ENCODE results near the gene INSR.

Gene INSR

DNA sequence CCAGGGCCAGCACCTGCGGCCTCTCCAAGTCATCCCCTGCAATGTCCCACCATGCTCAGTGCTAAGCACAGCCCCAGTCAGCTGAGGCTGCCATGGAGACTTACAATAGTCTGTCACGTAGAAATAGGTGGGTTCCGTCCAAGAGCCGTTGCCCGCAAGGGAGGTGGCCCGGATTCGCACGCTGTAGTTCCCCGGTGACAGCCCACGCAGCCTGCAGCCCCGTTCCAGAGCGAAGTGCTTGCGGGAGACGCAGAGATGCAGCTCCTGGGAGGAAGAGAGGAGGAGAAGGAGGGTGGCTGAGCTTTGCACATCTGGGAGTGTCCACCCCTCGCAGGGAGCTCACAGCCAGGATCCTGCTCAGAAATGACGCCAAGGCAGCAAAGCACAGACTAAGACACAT lies 162.2 kb downstream of the INSR start:
- no peak for DNase-seq

DNA sequence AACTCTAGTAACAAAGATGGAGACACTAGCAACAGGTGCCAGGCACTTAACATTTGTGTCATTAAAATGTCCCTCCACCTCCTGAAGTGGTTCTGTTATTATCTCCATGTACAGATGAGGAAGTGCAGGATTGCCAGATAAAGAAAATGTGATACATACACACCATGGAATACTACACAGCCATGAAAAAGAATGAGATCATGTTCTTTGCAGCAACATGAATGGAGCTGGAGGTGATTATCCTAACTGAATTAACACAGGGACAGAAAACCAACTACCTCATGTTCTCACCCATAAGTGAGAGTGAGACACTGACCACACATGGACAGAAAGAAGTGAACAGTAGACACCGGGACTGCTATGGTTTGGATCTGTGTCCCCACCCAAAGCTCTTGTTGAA lies 164.2 kb downstream of the INSR start:
- no peak for DNase-seq

DNA sequence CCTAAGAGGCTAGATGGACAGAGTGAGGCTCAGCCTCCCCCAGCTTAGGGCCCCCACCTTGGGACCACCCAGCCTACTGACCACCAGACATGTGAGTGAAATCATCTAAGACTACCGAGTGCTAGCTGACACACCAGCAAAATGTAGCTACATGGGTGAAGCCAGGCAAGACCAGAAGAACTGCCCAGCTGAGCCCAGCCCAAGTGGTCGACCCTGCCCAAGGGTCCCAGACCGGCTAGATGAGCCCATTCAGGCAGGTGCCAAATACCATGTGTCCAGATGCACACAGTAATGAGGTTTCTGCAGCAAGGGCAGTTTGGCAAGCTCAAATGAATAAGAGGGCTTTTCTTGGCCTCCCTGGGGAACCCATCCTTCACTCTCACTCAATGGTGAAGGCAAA lies 168.1 kb downstream of the INSR start:
- no peak for DNase-seq

DNA sequence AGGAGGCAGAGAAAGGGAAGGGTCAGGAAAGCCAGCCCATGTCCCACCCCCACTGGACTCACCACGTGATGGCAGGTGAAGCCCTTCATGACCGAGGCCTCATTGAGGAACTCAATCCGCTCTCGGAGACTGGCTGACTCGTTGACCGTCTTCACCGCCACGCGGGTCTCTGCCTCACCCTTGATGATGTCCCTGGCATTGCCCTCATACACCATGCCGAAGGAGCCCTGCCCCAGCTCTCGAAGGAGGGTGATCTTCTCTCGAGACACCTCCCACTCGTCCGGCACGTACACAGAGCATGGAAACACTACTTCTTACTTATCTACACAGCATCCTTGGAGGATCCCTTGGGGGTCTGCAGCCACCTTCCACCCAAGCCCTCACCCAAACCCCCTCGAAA lies 169.0 kb downstream of the INSR start:
- no peak for DNase-seq

DNA sequence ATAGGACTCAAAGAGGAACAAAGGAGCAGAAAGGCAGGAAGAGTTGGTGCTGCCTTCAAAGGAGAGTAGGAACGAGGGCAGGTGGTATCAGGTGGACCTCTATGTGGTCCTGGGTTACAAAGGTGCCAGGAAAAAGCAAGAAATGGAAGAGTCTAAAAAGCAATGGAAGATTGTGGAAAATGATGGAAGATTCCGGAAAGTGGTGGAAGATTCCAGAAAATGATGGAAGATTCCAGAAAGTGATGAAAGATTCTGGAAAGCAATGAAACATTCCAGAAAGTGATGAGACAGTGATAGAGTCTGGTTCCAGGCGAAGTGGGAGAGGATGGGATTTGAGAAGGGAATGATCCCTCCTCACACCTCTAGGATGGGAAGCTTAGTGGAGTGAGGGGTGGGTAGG lies 169.4 kb downstream of the INSR start:
- no peak for DNase-seq

DNA sequence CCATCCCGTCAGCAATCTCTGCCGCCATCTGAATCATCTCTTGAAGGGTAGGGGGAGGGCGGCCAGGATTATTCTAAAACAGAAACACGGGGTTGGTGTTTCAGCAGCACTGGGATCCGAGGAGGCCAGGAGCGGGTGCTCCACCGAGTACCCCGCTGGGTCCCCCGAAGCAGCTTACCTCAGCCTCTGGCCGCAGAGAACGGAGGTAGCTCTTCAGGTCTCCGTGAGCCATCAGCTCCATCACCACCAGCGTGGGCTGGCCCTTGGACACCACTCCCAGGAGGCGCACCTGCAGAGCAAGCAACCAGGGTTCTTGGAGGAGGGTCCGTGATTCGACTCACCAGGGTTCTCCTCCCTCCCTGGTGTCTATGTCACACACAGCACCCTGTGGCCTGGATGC lies 171.5 kb downstream of the INSR start:
- DNase-seq = no peak

DNA sequence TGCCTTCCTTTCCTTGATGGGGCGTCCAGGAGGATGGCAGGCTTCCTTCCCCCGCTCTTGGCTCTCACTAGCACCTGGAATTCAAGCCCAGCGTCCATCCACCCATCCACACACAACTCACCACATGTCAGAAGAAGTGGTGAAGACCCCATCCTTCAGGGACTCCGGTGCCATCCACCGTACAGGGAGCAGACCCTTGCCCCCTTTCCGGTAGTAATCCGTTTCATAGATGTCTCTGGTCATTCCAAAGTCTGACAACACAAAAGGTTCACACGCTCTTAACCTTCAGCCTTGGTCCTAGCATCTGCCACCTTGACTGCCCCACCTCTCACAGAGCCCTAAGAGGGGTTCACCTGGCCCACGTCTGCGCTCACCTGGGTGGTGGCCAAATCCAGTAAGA lies 173.7 kb downstream of the INSR start:
- no peak for DNase-seq

DNA sequence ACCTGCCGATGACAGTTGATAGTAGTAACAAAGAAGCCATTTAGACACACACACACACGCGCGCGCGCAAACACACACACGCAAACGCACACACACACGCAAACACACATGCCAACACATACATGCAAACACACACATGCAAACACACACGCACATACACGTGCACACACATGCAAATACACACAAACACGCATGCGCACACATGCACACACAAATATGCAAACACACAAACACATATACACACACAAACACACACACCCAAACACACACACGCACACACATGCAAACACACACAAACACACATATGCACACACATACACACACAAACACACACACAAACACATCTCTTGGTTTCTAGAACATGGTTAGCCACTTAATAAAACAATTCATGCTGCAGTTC lies 174.6 kb downstream of the INSR start:
- DNase-seq = no peak

DNA sequence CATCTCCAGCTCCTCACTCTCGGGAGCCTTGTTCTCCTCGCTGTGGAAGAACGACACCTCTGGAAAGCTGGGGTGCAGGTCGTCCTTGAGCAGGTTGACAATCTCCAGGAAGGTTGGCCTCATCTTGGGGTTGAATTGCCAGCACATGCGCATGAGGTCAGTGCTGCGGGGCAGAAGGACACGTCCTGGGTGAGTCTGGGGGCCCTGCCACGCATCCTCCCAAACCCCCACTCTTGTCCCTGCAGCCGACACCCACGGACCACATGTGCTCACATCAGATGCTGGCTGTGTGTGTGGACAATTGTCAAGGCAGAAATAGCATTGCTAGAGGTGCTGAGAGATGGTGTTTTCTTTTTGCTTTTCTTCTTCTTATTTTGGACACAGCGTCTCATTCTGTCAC lies 177.0 kb downstream of the INSR start:
- DNase-seq = no peak

DNA sequence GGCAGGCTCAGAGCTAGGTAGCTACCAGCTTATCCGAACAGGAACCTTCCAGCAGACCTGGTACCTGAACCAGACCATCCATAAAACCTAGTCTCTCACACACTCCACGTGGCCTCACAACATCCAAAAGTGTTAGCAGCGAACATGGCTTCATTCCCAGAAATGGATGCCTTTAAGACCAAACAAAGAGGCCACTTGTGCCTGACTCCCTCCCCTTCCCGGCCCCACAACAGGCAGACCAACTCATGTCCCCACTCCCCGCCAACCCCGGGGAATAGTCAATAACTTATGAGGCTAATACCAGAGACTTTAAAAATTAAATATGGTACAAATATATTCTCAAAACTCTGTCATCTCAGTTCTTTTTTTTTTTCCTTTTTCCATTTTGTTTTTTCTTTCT lies 178.5 kb downstream of the INSR start:
- DNase-seq = no peak

DNA sequence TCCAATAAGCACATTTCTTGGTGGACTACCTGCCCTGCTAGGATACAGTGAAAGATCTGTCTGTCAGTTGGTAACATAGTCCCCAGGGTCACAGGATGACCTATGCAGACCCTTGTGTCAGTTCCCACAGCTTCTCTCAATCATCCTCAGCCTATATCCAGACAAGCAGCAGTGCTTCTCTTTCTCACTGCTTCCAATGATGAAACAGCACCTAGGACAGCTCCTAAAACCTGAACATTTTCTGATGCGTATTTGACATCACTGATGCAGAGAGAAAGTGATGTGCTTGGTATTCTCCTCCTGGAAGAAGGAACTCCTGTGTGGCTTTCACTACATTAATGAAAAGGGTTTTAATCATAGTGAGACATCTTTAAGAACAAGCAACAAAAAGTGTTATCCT lies 181.0 kb downstream of the INSR start:
- no peak for DNase-seq

DNA sequence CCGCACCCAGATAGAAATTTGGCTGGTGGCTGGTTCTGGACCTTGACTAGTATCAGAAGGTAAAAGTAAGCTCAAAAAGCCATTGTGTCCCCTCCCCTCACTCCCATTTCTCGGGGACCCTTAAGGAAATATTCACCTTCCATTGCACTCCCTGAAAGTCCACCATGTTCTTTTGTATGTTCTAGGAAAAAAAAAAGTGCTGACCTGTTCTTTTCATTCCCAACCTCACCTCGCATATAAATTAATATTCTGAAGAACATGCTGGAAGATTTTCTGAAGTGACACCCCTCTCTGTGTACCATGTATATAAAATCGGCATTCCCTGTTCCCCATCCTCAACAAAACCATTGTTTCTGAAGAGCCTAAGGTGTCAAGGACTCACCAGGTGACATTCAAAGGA lies 181.5 kb downstream of the INSR start:
- no peak for DNase-seq

DNA sequence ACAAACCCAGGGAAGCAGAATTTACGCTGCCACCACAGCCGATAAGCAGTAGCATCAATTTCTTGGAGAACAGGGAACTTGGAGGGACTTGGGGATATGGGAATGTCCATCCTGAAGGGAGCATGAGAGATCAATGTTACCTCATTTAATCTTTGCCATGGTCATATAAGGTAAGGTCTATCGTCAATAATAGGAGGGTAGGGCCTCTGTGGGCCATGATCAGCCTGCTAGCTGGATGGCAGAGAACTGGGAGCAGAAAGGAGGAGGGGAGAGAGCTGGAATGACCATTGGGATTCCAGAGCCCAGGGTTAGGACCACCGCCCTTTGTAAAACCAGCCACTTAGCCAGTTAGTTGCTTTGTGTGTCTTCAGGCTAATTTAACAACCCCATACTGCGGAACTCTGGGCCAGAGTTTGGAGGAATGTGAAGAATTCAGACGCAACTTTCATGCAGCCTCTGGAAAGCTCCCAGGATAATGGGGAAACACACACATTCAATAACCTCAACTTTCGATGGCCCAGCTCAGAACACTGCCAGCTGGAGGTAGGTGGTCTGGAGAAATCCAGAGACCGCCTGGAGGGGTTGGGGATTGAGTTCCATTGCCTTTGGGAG lies 184.4 kb downstream of the INSR start:
- no peak for DNase-seq

DNA sequence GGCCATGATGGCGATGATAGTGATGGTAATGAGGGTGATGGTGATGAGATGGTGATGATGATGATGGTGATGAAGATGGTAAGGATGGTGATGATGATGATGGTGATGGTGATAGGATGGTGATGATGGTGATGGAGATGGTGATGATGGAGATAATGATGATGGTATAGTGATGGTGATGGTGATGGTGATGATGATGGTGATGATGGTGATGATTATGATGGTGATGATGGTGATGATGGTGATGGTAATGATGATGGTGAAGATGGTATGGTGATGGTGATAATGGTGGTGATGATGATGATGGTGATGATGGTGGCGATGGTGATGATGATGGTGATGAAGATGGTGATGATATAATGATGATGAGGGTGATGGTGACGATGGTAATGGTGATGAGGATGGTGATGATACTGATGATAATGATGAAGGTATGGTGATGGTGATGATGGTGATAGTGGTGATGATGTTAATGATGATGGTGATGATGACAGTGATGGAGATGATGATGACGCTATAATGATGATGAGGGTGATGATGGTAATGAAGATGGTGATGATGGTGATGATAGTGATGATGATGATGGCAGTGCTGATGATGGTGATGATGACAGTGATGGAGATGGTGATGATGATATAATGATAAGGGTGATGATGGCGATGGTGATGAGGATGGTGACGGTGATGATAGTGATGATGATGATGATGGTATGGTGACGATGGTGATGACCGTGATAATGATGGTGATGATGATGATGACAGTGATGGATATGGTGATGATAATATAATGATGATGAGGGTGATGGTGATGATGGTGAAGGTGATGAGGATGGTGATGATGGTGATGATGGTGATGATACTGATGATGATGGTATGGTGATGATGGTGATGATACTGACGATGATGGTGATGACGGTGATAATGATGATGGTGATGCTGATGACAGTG lies 187.2 kb downstream of the INSR start:
- DNase-seq = no peak

DNA sequence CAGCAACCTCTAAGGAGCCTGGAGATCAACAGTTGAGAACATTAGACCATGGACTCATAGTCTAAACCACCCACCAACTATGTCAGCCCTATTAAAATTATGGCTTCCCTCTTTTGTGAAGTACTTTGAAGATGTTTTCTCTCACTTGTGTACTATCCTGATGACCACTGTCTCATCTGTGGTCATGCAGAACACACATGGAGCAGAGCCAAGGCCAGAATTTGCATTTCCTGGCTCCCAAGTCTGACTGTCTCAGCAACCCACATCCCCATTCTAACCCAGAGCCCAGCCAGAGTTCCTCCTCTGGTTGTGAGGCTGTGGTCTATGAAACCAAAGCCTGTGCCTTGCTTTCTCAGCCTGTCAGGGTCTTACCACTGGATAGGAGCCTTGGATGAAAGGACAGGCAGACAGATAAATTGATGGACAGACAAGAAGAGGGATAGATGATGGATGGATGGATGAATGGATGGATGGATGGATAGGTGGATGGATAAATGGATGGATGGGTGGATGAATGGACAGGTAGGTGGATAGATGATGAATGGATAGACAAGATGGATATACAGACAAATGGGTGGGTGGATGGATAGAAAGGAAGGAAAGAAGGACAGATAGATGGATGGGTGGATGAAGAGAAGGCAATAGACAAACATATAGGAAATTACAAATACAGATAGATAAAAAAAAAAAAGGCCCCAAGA lies 189.3 kb downstream of the INSR start:
- no peak for DNase-seq

DNA sequence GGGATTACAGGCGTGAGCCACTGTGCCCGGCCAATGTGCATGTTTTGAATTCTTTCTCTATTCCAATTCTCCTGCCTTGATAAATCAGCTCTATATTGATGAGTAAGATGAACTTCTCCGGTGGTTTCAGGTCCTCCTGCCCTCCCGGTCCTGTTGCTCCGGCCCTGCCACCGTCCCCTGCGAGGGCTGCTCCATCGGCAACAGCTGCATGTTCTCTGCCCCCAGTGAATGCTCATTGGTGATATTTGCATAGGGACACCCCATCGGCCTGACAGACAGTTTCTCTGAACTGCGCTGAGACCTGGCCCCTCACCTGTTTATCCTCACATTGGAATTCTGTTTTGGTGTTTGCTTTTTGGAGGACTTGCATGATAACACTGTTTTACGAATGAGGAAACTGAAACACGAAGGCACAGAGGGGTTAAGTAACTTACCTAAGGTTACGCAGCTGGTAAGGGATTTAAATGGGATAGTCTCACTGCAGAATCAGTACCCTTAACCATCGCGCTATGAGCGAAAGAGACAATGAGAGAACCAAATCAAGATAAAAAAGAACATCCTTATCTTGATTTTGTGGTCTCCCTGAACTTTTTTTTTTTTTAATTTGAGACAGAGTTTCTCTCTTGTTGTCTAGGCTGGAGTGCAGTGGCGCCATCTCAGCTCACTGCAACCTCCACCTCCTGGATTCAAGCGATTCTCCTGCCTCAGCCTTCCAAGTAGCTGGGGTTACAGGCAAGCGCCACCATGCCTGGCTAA lies 192.5 kb downstream of the INSR start:
- DNase-seq = no peak

DNA sequence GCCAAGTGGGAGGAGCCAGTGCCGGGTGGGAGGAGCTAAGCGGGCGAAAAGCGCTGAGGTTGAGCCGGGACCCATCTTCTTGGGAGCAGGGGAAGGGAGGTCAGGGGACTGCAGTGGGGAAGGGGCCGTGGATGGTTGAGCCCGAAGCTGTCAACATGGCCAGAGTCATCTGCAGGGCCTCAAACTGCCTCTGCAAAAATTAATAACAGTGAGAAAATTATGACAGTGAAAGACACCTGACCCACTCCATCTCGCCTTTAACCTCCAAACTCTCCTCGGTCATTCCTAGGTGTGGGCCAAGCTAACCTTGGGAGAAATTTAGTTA lies 194.7 kb downstream of the INSR start:
- DNase-seq = no peak

DNA sequence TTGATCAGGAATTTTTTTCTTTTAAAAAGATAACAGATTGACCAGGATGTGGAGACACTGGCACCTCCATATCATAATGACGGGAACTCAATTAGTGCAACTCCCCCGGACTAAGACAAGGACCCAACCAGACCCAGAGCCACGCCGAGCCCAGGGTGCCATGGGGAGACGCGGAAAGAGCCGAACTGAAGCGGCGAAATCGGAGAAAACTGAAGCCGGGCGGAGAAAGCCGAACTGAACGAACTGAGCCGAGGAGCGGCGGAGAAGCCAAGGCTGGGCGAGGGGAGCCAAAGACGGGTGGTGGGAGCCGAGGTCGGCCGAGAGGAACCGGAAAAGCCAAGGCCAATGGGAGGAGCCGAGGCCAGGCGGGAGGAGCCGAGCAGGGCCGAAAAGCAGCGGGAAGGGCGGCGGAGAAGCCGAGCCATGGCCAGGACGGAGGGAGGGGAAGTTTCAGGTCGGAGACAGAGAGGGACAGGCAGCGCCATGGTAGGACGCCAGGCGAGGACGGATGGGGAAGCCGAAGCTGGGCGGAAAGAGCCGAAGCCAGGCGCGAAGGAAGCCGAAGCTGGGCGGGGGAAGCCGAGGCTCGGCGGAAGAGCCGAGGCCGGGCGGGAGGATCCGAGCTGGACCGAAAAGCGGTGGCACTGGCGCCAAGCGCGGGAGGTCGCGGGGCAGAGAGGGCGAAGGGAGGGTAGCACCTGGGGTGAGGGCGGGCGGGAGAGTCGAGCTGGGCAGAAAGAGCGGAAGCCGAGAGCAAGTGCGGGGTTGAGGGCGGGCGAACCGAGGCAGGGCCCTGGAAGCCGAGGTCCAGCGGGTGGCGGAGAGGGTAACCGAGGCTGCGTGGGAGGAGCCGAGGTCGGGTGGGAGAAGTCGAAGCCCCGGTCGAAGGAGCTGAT lies 195.3 kb downstream of the INSR start:
- peak; percentile 90 for DNase-seq

DNA sequence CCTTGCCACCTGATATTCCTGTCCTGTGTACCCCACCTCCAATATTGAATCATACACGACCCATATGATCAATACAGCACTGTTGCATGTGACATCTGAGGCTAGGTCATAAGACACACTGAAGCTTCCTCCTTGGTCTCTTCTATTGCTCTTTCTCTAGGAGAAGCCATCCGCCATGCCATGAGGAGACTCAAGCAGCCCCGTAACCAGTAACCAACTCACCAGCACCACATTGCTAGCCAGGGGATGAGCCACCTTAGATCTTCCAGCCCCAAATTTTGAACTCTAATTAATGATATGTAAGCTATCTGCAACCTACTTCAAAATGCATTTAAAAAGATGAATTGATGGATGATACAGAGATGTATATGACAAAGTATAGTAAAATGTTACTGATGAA lies 196.1 kb downstream of the INSR start:
- DNase-seq = no peak

DNA sequence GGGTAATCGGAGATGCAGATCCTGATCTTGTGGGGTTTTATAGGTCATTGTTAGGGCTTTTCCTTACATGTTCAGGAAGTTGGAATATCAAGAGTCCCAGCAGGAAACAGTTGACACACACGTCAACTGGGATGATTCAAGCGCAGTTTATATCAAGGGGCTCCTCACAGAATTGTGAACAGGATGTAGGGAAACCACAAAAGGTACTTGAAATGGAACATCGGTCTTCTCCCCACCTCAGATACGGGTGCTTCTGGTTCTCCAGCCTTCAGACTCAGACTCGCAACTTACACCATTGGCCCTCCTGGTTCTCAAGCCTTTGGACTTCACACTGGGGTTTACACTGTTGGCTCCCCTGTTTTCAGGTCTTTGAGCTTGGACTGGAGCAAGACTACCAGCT lies 205.2 kb downstream of the INSR start:
- DNase-seq = no peak

DNA sequence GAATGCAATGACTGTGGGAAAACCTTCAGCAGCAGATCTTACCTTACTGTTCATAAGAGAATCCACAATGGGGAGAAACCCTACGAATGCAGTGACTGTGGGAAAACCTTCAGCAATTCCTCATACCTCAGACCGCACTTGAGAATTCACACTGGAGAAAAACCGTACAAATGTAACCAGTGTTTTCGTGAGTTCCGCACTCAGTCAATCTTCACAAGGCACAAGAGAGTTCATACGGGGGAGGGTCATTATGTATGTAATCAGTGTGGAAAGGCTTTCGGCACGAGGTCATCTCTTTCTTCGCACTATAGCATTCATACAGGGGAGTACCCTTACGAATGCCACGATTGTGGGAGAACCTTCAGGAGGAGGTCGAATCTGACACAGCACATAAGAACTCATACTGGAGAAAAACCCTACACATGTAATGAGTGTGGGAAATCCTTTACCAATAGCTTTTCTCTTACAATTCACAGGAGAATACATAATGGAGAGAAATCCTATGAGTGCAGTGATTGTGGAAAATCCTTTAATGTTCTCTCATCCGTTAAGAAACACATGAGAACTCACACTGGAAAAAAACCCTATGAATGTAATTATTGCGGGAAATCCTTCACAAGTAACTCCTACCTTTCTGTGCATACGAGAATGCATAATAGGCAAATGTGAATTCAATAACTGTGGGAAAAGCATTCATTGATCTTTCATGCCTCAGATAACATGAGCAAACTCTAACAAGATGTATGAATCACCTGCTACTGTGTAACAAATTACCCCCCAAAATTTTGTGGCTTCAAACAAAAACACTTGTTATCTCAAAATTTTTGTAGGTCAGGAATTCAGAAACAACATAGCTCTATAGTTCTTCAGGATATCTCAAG lies 210.9 kb downstream of the INSR start:
- DNase-seq = no peak
